Fibroblast of pulmonary artery (primary cell): ENCODE measurements around the gene ALDH2.
A peak's percentile ranks its signal among the peaks of the same experiment; 100 is the strongest.
"Not testable (repeated sequence)": the region's sequence is repeated elsewhere in the genome, so short reads cannot be mapped to it uniquely, and the experiment has no call there.

Source experiments
- DNase-seq: peaks from one replicate; pipeline ENCODE4 v3.0.0-alpha.2; 2010; ENCODE audit warnings: low read depth
- H3K4me3 ChIP-seq: replicated peaks from 2 replicates; pipeline ENCODE4 v1.5.1; 2011; ENCODE audit warnings: low read depth, mild to moderate bottlenecking, control low read depth, low read length, moderate library complexity
- CTCF ChIP-seq: IDR thresholded peaks from 2 replicates; pipeline ENCODE4 v1.5.1; 2011; ENCODE audit warnings: mild to moderate bottlenecking, control low read depth, low read length, inconsistent platforms; ENCODE audit errors: missing control alignments

Gene ALDH2

GRCh38 chr12:111803038-111803626 lies 36.4 kb downstream of the ALDH2 start:
- H3K4me3 ChIP-seq: no peak overlapping the region
- no peak for DNase-seq
- no peak for TF ChIP-seq CTCF

DNA sequence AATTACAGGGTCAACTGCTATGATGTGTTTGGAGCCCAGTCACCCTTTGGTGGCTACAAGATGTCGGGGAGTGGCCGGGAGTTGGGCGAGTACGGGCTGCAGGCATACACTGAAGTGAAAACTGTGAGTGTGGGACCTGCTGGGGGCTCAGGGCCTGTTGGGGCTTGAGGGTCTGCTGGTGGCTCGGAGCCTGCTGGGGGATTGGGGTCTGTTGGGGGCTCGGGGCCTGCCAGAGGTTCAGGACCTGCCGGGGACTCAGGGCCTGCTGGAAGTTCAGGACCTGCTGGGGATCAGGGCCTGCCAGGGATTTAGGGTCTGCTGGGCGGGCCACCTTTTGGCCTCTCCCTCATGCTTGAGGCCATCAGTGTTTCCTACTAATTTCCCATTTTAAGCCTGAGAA lies 37.1 kb downstream of the ALDH2 start:
- DNase-seq: no peak
- no peak for TF ChIP-seq CTCF
- H3K4me3 ChIP-seq: no peak overlapping the region

DNA sequence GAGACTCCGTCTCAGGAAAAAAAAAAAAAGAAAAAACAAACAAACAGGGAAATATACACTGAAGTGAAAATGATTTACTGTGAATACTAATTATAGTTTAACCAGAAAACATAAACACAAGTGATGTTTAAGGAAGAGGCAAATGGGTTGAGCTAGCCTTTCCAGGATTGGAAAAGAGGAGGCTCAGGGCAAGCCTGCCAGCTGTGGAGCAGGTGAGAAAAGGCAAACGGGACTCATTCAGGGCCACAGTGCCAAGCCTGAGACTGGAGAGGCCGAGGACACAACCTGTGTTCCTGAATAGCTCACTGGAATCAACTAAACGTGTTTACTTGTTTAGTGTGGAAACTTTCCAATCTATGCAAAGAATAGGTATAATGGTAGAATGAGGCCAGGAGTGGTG lies 39.6 kb downstream of the ALDH2 start:
- TF ChIP-seq CTCF: no peak
- H3K4me3 ChIP-seq: no peak overlapping the region
- DNase-seq: no peak

GRCh38 chr12:111807232-111807631 lies 40.5 kb downstream of the ALDH2 start:
- H3K4me3 ChIP-seq: no peak overlapping the region
- TF ChIP-seq CTCF: no peak
- no peak for DNase-seq

GRCh38 chr12:111812881-111813741 lies 46.4 kb downstream of the ALDH2 start:
- DNase-seq: peak; percentile 92
- H3K4me3 ChIP-seq: no peak overlapping the region
- peak; percentile 86 for TF ChIP-seq CTCF

DNA sequence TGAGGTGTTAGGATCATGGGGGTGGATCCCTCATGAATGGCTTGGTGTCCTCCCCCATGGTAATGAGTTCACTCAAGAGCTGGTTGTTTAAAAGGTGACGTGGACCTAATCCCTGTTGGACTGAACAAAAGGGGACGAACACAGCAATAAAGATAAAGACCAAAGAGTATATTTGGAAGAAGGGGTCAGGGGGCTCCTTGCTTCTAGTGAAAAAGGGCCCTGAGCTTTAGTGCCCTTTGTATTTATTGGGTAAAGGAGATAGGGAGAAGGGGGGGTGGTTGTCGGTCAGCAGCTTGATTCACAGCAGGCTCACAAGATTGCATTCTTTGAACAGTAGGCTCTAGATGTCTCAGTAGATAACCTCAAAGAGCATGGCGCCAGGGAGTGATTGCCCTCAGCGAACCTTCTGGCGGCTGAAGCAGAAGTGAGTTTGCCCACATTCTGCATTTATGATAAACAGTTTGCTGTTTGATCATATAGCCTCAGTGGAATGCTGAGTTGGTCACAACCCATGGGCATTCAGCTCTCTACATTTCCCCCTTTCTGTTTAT lies 49.4 kb downstream of the ALDH2 start:
- DNase-seq: no peak
- no peak for TF ChIP-seq CTCF
- no peak overlapping the region for H3K4me3 ChIP-seq

DNA sequence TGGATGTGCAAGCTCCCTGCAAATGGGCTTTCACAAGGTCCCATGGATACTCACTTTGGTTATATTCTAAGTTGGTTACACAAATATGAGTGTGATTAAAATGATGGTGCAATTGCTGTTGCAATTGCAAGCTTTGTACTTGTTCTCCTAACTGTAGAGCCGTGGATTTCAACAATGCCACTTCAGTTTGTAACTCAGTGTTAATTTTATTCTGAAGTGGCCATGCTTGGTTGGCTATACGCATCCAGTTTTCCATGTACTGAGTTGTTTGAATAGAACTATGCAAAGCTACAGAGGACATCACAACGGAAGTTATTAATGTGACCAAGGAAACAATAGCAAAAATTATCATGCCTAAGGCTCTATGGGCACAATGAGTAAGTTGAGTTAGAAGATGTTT lies 50.2 kb downstream of the ALDH2 start:
- not testable (repeated sequence) for H3K4me3 ChIP-seq, DNase-seq
